ENCODE data around the gene MAGI1.
"Not testable (repeated sequence)": the region's sequence is repeated elsewhere in the genome, so short reads cannot be mapped to it uniquely, and the experiment has no call there.

- TF ChIP-seq, protein P1, sequence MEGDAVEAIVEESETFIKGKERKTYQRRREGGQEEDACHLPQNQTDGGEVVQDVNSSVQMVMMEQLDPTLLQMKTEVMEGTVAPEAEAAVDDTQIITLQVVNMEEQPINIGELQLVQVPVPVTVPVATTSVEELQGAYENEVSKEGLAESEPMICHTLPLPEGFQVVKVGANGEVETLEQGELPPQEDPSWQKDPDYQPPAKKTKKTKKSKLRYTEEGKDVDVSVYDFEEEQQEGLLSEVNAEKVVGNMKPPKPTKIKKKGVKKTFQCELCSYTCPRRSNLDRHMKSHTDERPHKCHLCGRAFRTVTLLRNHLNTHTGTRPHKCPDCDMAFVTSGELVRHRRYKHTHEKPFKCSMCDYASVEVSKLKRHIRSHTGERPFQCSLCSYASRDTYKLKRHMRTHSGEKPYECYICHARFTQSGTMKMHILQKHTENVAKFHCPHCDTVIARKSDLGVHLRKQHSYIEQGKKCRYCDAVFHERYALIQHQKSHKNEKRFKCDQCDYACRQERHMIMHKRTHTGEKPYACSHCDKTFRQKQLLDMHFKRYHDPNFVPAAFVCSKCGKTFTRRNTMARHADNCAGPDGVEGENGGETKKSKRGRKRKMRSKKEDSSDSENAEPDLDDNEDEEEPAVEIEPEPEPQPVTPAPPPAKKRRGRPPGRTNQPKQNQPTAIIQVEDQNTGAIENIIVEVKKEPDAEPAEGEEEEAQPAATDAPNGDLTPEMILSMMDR (IDR thresholded peaks at IDR 0.05 in 2 of 3, conservative IDR thresholded peaks at IDR 0.05 in 1 of 3; ENCODE audit: borderline replicate concordance in 1 of 3, insufficient read depth in 1 of 3, low read depth in 2 of 3, low read length in 2 of 3): not testable (repeated sequence)
- not testable (repeated sequence) for TF ChIP-seq TCF7L2 (IDR thresholded peaks at IDR 0.05; ENCODE audit: borderline replicate concordance, extremely low read depth, insufficient read depth, insufficient read length); POLR2A (IDR thresholded peaks at IDR 0.05; ENCODE audit: borderline replicate concordance, extremely low read depth, insufficient read depth, insufficient read length); SRF (IDR thresholded peaks at IDR 0.05; ENCODE audit: low read depth); EZH2 (IDR thresholded peaks at IDR 0.05); ZFX (IDR thresholded peaks at IDR 0.05); FOSL1 (IDR thresholded peaks at IDR 0.05; ENCODE audit: low read depth); ZNF274 (IDR thresholded peaks at IDR 0.05; ENCODE audit: low read depth, low read length); POLR2AphosphoS5 (IDR thresholded peaks at IDR 0.05; ENCODE audit: low read depth, low read length)
These were observed 524.4 kb downstream of the MAGI1 start for GRCh38 chr3:65514317-65514716.
